Astrocyte (in vitro differentiated cells and primary cell): ENCODE data around the gene DNHD1. TPM values are rescaled to one million over a fixed set of nuclear protein-coding genes. Genes with fewer than 3 reads are reported as not detected.

Experiments used
- DNase-seq: peaks from one replicate; pipeline ENCODE4 v3.0.0-alpha.2; 2010; ENCODE audit warnings: low read depth
- FAIRE-seq: peaks from 2 replicates; lab custom pipeline; 2011; peaks lifted over from hg19 to GRCh38; lab: Jason Lieb, UNC
- H2AFZ ChIP-seq: 2 replicates; pipeline ENCODE4 v1.6.0; 2012; ENCODE audit warnings: low read depth, low read length, inconsistent platforms
- H3K27ac ChIP-seq: 2 replicates; pipeline ENCODE4 v1.5.1; 2011; ENCODE audit warnings: low read depth, low read length, inconsistent platforms
- H3K27me3 ChIP-seq: 2 replicates; pipeline ENCODE4 v1.6.0; 2011; ENCODE audit warnings: low read length, inconsistent platforms; ENCODE audit not compliant: insufficient read depth
- H3K36me3 ChIP-seq: 2 replicates; pipeline ENCODE4 v1.5.1; 2011; ENCODE audit warnings: low read length, inconsistent platforms; ENCODE audit not compliant: insufficient read depth
- H3K4me1 ChIP-seq: 2 replicates; pipeline ENCODE4 v1.5.1; 2011; ENCODE audit warnings: low read length, inconsistent platforms; ENCODE audit not compliant: insufficient read depth
- H3K4me2 ChIP-seq: 2 replicates; pipeline ENCODE4 v1.6.0; 2012; ENCODE audit warnings: low read length, inconsistent platforms
- H3K4me3 ChIP-seq: 2 replicates; pipeline ENCODE4 v1.5.1; 2011; ENCODE audit warnings: low read depth, mild to moderate bottlenecking, low read length, inconsistent platforms; ENCODE audit not compliant: insufficient read depth
- H3K79me2 ChIP-seq: 2 replicates; pipeline ENCODE4 v1.6.0; 2012; ENCODE audit warnings: mild to moderate bottlenecking, low read length, inconsistent platforms; ENCODE audit not compliant: insufficient read depth
- H3K9ac ChIP-seq: 2 replicates; pipeline ENCODE4 v1.6.0; 2012; ENCODE audit warnings: mild to moderate bottlenecking, low read length, inconsistent platforms
- H3K9me3 ChIP-seq: 2 replicates; pipeline ENCODE4 v1.5.1; 2012; ENCODE audit warnings: low read depth, mild to moderate bottlenecking, low read length, inconsistent platforms; ENCODE audit not compliant: insufficient read depth
- H4K20me1 ChIP-seq: 2 replicates; pipeline ENCODE4 v1.6.0; 2012; ENCODE audit warnings: low read length, inconsistent platforms; ENCODE audit not compliant: insufficient read depth
- H3K27ac Mint-ChIP-seq: one replicate; pipeline ENCODE4 v1.8.0; 2021; ENCODE audit warnings: mild to moderate bottlenecking, mixed read lengths; ENCODE audit not compliant: unreplicated experiment
- H3K27me3 Mint-ChIP-seq: one replicate; pipeline ENCODE4 v1.8.0; 2021; ENCODE audit warnings: low read depth, mixed read lengths; ENCODE audit not compliant: unreplicated experiment
- H3K36me3 Mint-ChIP-seq: one replicate; pipeline ENCODE4 v1.8.0; 2021; ENCODE audit warnings: low read depth, mixed read lengths; ENCODE audit not compliant: unreplicated experiment
- H3K4me1 Mint-ChIP-seq: one replicate; pipeline ENCODE4 v1.8.0; 2021; ENCODE audit warnings: low read depth, mixed read lengths; ENCODE audit not compliant: unreplicated experiment
- H3K4me3 Mint-ChIP-seq: one replicate; pipeline ENCODE4 v1.8.0; 2021; ENCODE audit warnings: mild to moderate bottlenecking, moderate library complexity, mixed read lengths; ENCODE audit not compliant: unreplicated experiment
- H3K9me3 Mint-ChIP-seq: one replicate; pipeline ENCODE4 v1.8.0; 2021; ENCODE audit warnings: mild to moderate bottlenecking, mixed read lengths; ENCODE audit not compliant: unreplicated experiment
- CTCF ChIP-seq: IDR thresholded peaks from 2 replicates; pipeline ENCODE4 v1.5.1; 2011; ENCODE audit warnings: low read depth, mild to moderate bottlenecking, inconsistent platforms, low read length, moderate library complexity; ENCODE audit not compliant: insufficient read depth
- EZH2 ChIP-seq: IDR thresholded peaks from 2 replicates; pipeline ENCODE4 v1.6.1; 2012; ENCODE audit warnings: mild to moderate bottlenecking, low read length, inconsistent platforms; ENCODE audit not compliant: insufficient read depth
- total RNA-seq: library from RNA; stranded (reverse); gene quantifications from 2 replicates; pipeline ENCODE4 v1.2.1, GENCODE V29; 2021

Gene DNHD1
- total RNA-seq, 1 donor from 2014 or later = 8.2 TPM

DNA sequence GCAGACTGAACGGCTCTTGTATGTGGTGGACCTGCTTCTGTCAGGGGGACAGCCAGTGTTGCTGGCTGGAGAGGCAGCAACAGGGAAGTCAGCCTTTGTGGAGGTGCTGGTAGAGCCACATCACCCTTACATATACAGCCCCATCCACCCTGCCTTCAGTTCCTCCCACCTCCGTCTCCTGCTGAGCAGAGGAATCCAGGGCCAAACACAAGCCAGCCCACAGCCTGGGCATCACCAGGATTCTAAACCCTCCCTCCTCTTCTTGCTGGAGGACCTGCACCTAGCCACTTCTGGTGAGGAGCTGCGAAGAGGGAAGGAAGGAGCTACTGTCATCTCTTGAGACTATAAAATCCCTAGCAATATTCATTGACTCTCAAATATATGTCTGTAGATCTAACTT, 51.6 kb downstream of the DNHD1 start:
- peaks cover 24% of the 10 kb centered on the region for H3K36me3 Mint-ChIP-seq
- no peaks in the 10 kb centered on the region for H3K27me3 ChIP-seq
- H3K9ac ChIP-seq = no peak overlapping the region
- H3K27ac Mint-ChIP-seq = no peak overlapping the region
- no peaks in the 10 kb centered on the region for H3K9me3 Mint-ChIP-seq
- no peak for TF ChIP-seq CTCF
- no peak for TF ChIP-seq EZH2
- no peak overlapping the region for H3K27ac ChIP-seq
- FAIRE-seq = no peak
- no peak overlapping the region for H2AFZ ChIP-seq
- peaks cover 1% of the 10 kb centered on the region for H3K4me1 Mint-ChIP-seq
- no peaks in the 10 kb centered on the region for H3K36me3 ChIP-seq
- H3K9me3 ChIP-seq = no peaks in the 10 kb centered on the region
- no peak for DNase-seq
- H3K4me2 ChIP-seq = no peak overlapping the region
- H3K27me3 Mint-ChIP-seq = no peaks in the 10 kb centered on the region
- H4K20me1 ChIP-seq = no peaks in the 10 kb centered on the region
- no peak overlapping the region for H3K4me3 Mint-ChIP-seq
- no peaks in the 10 kb centered on the region for H3K79me2 ChIP-seq
- H3K4me1 ChIP-seq = peaks cover 3% of the 10 kb centered on the region
- no peak overlapping the region for H3K4me3 ChIP-seq

DNA sequence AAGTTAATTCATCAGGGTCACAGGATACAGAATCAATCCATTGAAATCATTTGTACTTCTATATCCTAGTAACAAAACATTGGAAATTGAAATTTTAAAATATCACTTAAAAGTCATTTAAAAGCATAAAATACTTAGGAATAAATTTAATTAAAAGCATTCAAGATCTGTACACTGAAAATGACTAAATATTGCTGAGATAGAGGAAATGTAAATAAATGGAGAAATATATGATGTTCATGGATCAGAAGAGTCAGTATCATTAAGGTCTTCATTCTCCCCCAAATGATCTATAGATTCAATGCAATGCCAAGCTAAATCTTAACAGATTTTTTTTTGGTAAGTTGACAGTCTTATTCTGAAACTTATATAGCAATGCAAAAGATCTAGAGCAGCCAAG, 56.6 kb downstream of the DNHD1 start:
- no peak for FAIRE-seq
- Histone ChIP-seq H3K27ac (no peak overlapping the region), H3K36me3 (no peaks in the 10 kb centered on the region), H4K20me1 (no peaks in the 10 kb centered on the region), H3K9me3 (no peaks in the 10 kb centered on the region), H3K79me2 (no peaks in the 10 kb centered on the region), H3K4me1 (no peaks in the 10 kb centered on the region), H3K9ac (no peak overlapping the region), H3K27me3 (no peaks in the 10 kb centered on the region), H3K4me2 (no peak overlapping the region), H2AFZ (no peak overlapping the region), H3K4me3 (no peak overlapping the region)
- Mint-ChIP-seq H3K27ac (no peak overlapping the region), H3K27me3 (no peaks in the 10 kb centered on the region), H3K4me1 (no peaks in the 10 kb centered on the region), H3K4me3 (no peak overlapping the region), H3K36me3 (peaks cover 4% of the 10 kb centered on the region), H3K9me3 (no peaks in the 10 kb centered on the region)
- no peak for DNase-seq
- TF ChIP-seq CTCF (no peak), EZH2 (no peak)

DNA sequence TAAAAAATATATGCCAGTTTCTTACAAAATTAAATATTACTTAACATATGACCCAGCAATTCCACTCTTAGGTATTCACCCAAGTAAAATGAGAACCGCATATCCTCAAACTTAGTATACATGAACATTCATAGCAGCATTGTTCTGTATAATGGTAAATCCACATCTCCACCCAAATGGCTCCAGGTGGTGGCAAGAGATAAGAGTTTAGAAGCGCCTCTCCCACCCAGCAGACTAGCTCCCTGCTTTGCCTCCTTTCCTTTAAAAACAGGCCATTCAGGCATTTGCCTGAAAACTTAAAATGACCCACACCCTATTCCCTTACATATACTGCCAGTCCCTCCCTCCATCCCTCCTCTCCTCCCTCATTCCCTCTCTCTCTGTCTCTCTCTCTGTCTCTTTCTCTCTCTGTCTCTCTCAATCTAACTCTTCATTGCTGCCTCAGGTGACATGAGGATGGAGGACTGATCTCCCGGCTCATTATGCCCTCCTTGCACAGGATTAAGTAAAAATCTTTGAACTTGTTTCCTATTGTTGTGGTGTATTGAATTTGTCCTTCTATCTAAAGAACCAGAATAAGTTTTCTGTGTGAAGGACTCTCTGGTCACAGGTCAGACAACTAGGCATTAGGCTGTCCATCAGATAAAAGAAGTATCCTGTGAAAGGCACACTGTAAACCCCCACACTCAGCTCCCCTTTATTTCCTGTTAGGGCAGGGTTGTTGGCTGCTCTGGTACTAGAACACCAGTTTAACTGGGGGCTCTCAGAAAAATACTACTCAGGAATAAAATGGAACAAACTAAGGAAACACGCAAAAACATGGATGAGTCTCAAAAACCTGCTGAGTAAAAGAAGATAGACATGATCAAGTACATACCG, 58.0 kb downstream of the DNHD1 start:
- TF ChIP-seq CTCF = no peak
- TF ChIP-seq EZH2 = no peak
- Mint-ChIP-seq H3K4me1 (no peaks in the 10 kb centered on the region), H3K9me3 (no peaks in the 10 kb centered on the region), H3K27ac (no peak overlapping the region), H3K4me3 (no peak overlapping the region), H3K36me3 (peaks cover 12% of the 10 kb centered on the region), H3K27me3 (no peaks in the 10 kb centered on the region)
- Histone ChIP-seq H3K4me1 (no peaks in the 10 kb centered on the region), H4K20me1 (no peaks in the 10 kb centered on the region), H2AFZ (no peak overlapping the region), H3K9ac (no peak overlapping the region), H3K27ac (no peak overlapping the region), H3K4me3 (no peak overlapping the region), H3K79me2 (no peaks in the 10 kb centered on the region), H3K9me3 (no peaks in the 10 kb centered on the region), H3K36me3 (no peaks in the 10 kb centered on the region), H3K27me3 (no peaks in the 10 kb centered on the region), H3K4me2 (no peak overlapping the region)
- FAIRE-seq (no peak), DNase-seq (no peak)
